Skeletal muscle cell (primary cell): ENCODE results near the gene GSC2.

Source experiments
- DNase-seq: peaks from one replicate; pipeline ENCODE4 v3.0.0-alpha.2; 2010; ENCODE audit warnings: low read depth
- H3K4me3 ChIP-seq: 2 replicates; pipeline ENCODE4 v1.5.1; 2011; ENCODE audit warnings: low read depth, mild to moderate bottlenecking, control low read depth, low read length, moderate library complexity

The GSC2 gene

GRCh38 chr22:19138217-19139000, 11.7 kb downstream of the GSC2 start:
- no peak for DNase-seq
- no peak overlapping the region for H3K4me3 ChIP-seq

- DNase-seq: no peak
Observed at GRCh38 chr22:19137384-19138216, 12.5 kb downstream of the GSC2 start.

GRCh38 chr22:19136915-19137314, 13.2 kb downstream of the GSC2 start:
- no peak for DNase-seq

More at GRCh38 chr22:19137384-19138216, 12.5 kb downstream of the GSC2 start:
- no peak overlapping the region for H3K4me3 ChIP-seq

GRCh38 chr22:19134874-19135273, 15.2 kb downstream of the GSC2 start:
- DNase-seq: no peak
- H3K4me3 ChIP-seq: no peak overlapping the region

More at GRCh38 chr22:19136915-19137314, 13.2 kb downstream of the GSC2 start:
- no peak overlapping the region for H3K4me3 ChIP-seq

GRCh38 chr22:19134176-19134831, 15.8 kb downstream of the GSC2 start:
- DNase-seq: no peak
- no peak overlapping the region for H3K4me3 ChIP-seq

GRCh38 chr22:19133561-19133960, 16.5 kb downstream of the GSC2 start:
- H3K4me3 ChIP-seq: no peak overlapping the region
- no peak for DNase-seq

- no peak for DNase-seq
- H3K4me3 ChIP-seq: no peak overlapping the region
Observed at GRCh38 chr22:19132693-19133400, 17.2 kb downstream of the GSC2 start.

- no peak for DNase-seq
Observed at GRCh38 chr22:19132153-19132552, 17.9 kb downstream of the GSC2 start.

GRCh38 chr22:19131685-19132015, 18.4 kb downstream of the GSC2 start:
- DNase-seq: no peak
- H3K4me3 ChIP-seq: no peak overlapping the region

More at GRCh38 chr22:19132153-19132552, 17.9 kb downstream of the GSC2 start:
- H3K4me3 ChIP-seq: no peak overlapping the region

GRCh38 chr22:19130959-19131684, 19.0 kb downstream of the GSC2 start, which contains the start of gene TSSK2:
Gene TSSK2, plus strand, starts transcription at chr22:19131308. Its CDS starts 92 bp downstream, at chr22:19131400.
- H3K4me3 ChIP-seq: no peak within 1 kb of the TSS
- DNase-seq: no peak

GRCh38 chr22:19129871-19130270, 20.2 kb downstream of the GSC2 start:
- DNase-seq: no peak
- no peak overlapping the region for H3K4me3 ChIP-seq

GRCh38 chr22:19128946-19129727, 21.0 kb downstream of the GSC2 start:
- H3K4me3 ChIP-seq: no peak overlapping the region
- DNase-seq: no peak

- H3K4me3 ChIP-seq: no peak overlapping the region
- no peak for DNase-seq
Observed at GRCh38 chr22:19128009-19128401, 22.1 kb downstream of the GSC2 start.

GRCh38 chr22:19127329-19128008, 22.6 kb downstream of the GSC2 start:
- no peak for DNase-seq
- H3K4me3 ChIP-seq: no peak overlapping the region

- DNase-seq: no peak
- H3K4me3 ChIP-seq: no peak overlapping the region
Observed at GRCh38 chr22:19126309-19127273, 23.5 kb downstream of the GSC2 start.

GRCh38 chr22:19125474-19126308, 24.4 kb downstream of the GSC2 start:
- H3K4me3 ChIP-seq: no peak overlapping the region
- no peak for DNase-seq
